B cell (primary cell): Measurements from ENCODE around the gene ARHGAP28.

Source experiments
- EZH2 ChIP-seq: IDR thresholded peaks from 2 replicates; pipeline ENCODE4 v1.6.1; 2012; ENCODE audit warnings: borderline replicate concordance, low read depth, mild to moderate bottlenecking, moderate library complexity, low read length; ENCODE audit not compliant: insufficient read depth, poor library complexity, severe bottlenecking
- TF ChIP-seq, protein P1 (sequence below): fragments of 200-600 bp; IDR thresholded peaks from one replicate; pipeline ENCODE4 v1.8.0; 2022; ENCODE audit warnings: antibody characterized with exemption, mild to moderate bottlenecking

DNA sequence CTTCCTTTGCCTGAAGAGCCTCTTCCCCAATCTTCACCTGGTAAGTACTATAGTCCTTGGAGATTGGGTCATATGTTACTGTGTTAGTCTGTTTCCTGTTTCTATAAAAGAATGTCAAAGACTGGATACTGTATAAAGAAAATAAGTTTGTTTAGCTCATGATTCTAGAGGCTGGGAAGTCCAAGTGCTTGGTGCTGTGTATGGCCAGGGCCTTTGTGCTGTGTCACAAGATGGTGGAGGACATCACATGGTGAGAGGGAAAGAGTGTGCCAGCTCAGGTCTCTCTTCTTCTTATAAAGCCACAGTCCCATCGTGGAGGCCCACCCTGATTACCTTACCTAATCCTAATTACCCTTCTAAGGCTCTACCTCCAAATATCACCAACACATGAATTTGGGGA, 20.9 kb downstream of the ARHGAP28 start:
- TF ChIP-seq, protein P1, sequence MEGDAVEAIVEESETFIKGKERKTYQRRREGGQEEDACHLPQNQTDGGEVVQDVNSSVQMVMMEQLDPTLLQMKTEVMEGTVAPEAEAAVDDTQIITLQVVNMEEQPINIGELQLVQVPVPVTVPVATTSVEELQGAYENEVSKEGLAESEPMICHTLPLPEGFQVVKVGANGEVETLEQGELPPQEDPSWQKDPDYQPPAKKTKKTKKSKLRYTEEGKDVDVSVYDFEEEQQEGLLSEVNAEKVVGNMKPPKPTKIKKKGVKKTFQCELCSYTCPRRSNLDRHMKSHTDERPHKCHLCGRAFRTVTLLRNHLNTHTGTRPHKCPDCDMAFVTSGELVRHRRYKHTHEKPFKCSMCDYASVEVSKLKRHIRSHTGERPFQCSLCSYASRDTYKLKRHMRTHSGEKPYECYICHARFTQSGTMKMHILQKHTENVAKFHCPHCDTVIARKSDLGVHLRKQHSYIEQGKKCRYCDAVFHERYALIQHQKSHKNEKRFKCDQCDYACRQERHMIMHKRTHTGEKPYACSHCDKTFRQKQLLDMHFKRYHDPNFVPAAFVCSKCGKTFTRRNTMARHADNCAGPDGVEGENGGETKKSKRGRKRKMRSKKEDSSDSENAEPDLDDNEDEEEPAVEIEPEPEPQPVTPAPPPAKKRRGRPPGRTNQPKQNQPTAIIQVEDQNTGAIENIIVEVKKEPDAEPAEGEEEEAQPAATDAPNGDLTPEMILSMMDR = no peak
- TF ChIP-seq EZH2 = no peak
